KMS-11 (cell line): ENCODE results near the gene ZIC1.

ENCODE experiments used
- H2AFZ ChIP-seq: fragments of 200-600 bp; sonication (generic); 2 replicates; pipeline ENCODE4 v1.6.1; 2016; ENCODE audit warnings: antibody characterized with exemption, mixed run types, low read depth
- H3K27ac ChIP-seq: fragments of 200-600 bp; sonication (generic); 2 replicates; pipeline ENCODE4 v1.6.1; 2016; ENCODE audit warnings: mild to moderate bottlenecking, mixed run types
- H3K27me3 ChIP-seq: fragments of 200-600 bp; sonication (generic); 2 replicates; pipeline ENCODE4 v1.6.1; 2017; ENCODE audit warnings: mild to moderate bottlenecking, low read depth, mixed run types, moderate library complexity; ENCODE audit not compliant: insufficient read depth
- H3K36me3 ChIP-seq: fragments of 200-600 bp; sonication (generic); 2 replicates; pipeline ENCODE4 v1.6.1; 2017; ENCODE audit warnings: mild to moderate bottlenecking, mixed run types; ENCODE audit not compliant: insufficient read depth
- H3K4me1 ChIP-seq: fragments of 200-600 bp; sonication (generic); 2 replicates; pipeline ENCODE4 v1.6.1; 2016; ENCODE audit warnings: mild to moderate bottlenecking, low read depth, mixed run types; ENCODE audit not compliant: poor library complexity, severe bottlenecking
- H3K4me2 ChIP-seq: fragments of 200-600 bp; sonication (generic); 2 replicates; pipeline ENCODE4 v1.7.0; 2016; ENCODE audit warnings: mild to moderate bottlenecking, mixed run types
- H3K4me3 ChIP-seq: fragments of 200-600 bp; sonication (generic); IDR thresholded peaks from 2 replicates; pipeline ENCODE4 v1.6.1; 2017; ENCODE audit warnings: low read depth, low read length, mixed read lengths; ENCODE audit not compliant: insufficient read depth
- H3K79me2 ChIP-seq: fragments of 200-600 bp; sonication (generic); 2 replicates; pipeline ENCODE4 v1.6.1; 2016; ENCODE audit warnings: low read depth, mixed run types; ENCODE audit not compliant: insufficient read depth
- H3K9ac ChIP-seq: fragments of 200-600 bp; sonication (generic); 2 replicates; pipeline ENCODE4 v1.6.1; 2016; ENCODE audit warnings: mild to moderate bottlenecking, mixed run types
- H4K20me1 ChIP-seq: fragments of 200-600 bp; sonication (generic); 2 replicates; pipeline ENCODE4 v1.6.1; 2016; ENCODE audit warnings: mild to moderate bottlenecking, mixed run types; ENCODE audit not compliant: insufficient read depth
- TF ChIP-seq, protein P1 (sequence below): fragments of 200-600 bp; sonication (generic); conservative IDR thresholded peaks from 2 replicates; pipeline ENCODE4 v1.6.1; 2017; ENCODE audit warnings: low read depth, mild to moderate bottlenecking, antibody characterized with exemption, low read length, moderate library complexity, mixed read lengths

The ZIC1 gene

DNA sequence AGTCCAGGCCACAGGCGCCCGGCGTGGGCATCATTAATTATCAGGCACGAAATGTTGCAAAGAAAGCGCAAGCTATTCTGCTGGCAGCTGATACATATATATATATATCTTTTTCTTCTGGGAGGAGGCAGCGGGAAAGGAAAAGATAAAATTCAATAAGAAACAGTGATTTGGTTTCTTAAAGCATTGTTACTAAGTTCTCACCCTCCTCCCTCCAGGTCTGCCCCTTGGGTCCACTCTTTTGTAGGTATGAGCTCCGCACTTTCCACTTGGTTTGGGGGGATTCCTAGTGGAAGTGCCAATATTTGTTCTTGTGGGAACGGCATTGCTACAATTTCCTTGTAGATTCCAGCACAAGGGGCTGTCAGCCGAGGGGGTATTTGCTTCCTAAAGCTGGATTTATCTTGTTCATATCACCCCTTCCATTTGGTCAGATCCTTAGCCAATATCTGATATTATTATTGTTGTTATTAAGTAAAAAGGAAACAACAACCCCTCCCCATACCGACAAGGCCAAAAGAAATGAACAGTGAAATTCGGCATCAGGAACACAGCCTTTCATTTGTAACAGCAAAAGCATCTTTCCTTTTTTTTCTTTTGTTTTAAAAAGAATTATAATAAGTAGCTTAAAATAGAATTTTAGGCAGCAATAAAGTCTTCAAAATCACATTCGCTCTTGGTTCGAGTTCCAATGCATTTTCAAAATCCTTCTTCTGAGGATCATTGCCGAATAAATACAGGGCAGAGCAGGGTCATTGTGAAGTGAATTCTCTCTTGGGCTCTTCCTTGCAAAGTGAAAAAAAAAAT, 15.6 kb downstream of the ZIC1 start:
- Histone ChIP-seq H3K36me3 (no peaks in the 10 kb centered on the region), H3K79me2 (no peaks in the 10 kb centered on the region), H4K20me1 (no peaks in the 10 kb centered on the region), H3K4me1 (no peaks in the 10 kb centered on the region), H3K9ac (no peak overlapping the region), H3K4me3 (no peak overlapping the region), H3K27me3 (no peaks in the 10 kb centered on the region), H2AFZ (no peak overlapping the region), H3K4me2 (no peak overlapping the region), H3K27ac (no peak overlapping the region)
- TF ChIP-seq, protein P1, sequence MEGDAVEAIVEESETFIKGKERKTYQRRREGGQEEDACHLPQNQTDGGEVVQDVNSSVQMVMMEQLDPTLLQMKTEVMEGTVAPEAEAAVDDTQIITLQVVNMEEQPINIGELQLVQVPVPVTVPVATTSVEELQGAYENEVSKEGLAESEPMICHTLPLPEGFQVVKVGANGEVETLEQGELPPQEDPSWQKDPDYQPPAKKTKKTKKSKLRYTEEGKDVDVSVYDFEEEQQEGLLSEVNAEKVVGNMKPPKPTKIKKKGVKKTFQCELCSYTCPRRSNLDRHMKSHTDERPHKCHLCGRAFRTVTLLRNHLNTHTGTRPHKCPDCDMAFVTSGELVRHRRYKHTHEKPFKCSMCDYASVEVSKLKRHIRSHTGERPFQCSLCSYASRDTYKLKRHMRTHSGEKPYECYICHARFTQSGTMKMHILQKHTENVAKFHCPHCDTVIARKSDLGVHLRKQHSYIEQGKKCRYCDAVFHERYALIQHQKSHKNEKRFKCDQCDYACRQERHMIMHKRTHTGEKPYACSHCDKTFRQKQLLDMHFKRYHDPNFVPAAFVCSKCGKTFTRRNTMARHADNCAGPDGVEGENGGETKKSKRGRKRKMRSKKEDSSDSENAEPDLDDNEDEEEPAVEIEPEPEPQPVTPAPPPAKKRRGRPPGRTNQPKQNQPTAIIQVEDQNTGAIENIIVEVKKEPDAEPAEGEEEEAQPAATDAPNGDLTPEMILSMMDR, result no peak

DNA sequence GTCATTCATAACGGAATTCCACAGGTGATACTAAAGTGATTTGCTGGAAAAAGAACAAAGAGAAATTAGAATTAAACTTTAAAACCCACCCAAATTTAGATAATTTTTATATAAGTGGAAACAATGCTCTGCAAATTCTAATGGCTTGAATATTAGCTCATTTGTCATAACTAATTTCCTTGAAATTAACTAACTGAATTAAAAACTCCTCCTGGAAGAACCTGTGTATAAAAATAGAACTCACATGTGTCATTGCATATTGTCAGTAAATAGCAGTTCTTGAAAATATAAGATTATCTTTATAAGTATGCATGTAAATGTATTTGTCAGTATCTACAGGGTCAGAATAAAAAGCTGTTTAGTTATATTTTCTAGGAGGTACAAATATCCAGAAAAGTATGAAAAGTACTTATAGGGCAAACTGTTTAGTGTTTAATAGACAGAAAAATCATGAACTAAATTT, 16.3 kb downstream of the ZIC1 start:
- H3K4me1 ChIP-seq, result no peaks in the 10 kb centered on the region
- H3K27me3 ChIP-seq, result no peaks in the 10 kb centered on the region
- H4K20me1 ChIP-seq, result no peaks in the 10 kb centered on the region
- no peak overlapping the region for H3K9ac ChIP-seq
- H2AFZ ChIP-seq, result no peak overlapping the region
- H3K4me2 ChIP-seq, result no peak overlapping the region
- no peaks in the 10 kb centered on the region for H3K36me3 ChIP-seq
- TF ChIP-seq, protein P1, result no peak
- no peak overlapping the region for H3K4me3 ChIP-seq
- no peak overlapping the region for H3K27ac ChIP-seq
- H3K79me2 ChIP-seq, result no peaks in the 10 kb centered on the region

DNA sequence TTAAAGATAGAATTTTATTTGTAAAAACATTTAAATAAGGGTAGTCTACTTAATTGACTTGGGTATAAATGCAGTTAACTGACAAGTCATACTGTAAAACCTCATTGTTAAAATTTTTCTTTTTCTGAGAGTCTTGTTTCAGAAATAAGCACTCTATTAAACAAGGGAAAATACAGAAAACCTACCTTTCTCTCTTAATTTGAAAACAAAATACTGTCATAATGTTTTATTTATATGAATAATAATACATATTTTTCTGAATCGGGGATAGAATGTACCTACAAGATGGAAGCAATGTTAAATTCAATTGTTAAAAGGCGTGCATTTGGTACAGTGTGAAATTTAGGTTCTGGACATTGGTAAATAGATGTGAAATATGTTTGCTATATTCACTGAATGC, 17.8 kb downstream of the ZIC1 start:
- Histone ChIP-seq H3K4me3 (no peak overlapping the region), H2AFZ (no peak overlapping the region), H3K27ac (no peak overlapping the region), H4K20me1 (no peaks in the 10 kb centered on the region), H3K4me1 (no peaks in the 10 kb centered on the region), H3K36me3 (no peaks in the 10 kb centered on the region), H3K9ac (no peak overlapping the region), H3K27me3 (no peaks in the 10 kb centered on the region), H3K79me2 (no peaks in the 10 kb centered on the region), H3K4me2 (no peak overlapping the region)
- TF ChIP-seq, protein P1, result no peak

DNA sequence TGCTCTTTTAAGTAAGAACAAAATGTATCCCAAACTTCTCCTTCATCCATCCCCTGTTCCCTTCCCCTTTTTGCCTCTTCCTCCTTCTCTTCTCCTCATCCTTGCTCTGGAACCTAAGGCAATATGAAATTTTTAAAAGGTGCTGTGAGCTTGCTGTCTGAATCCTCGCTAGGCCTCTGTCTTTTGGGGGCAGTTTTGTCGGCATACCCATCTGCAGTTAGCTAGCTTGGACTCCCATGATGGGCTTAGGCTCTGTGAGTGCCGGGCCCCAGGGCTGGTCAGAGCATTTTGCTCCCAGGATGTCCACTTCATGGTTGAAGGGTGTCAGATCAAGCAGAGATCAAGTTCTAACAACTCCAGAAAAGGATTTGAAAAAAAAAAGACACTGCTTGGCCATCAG, 18.6 kb downstream of the ZIC1 start:
- no peak overlapping the region for H3K4me2 ChIP-seq
- TF ChIP-seq, protein P1, result no peak

More for the DNA sequence above, 18.6 kb downstream of the ZIC1 start:
- Histone ChIP-seq H3K36me3 (no peaks in the 10 kb centered on the region), H3K9ac (no peak overlapping the region), H3K4me3 (no peak overlapping the region), H3K79me2 (no peaks in the 10 kb centered on the region), H3K27me3 (no peaks in the 10 kb centered on the region), H3K4me1 (no peaks in the 10 kb centered on the region), H3K27ac (no peak overlapping the region), H4K20me1 (no peaks in the 10 kb centered on the region), H2AFZ (no peak overlapping the region)
